B cell (primary cell): ENCODE results near the gene RAPH1. TPM values are rescaled to one million over a fixed set of nuclear protein-coding genes. Genes with fewer than 3 reads are reported as not detected.

ENCODE experiments used
- ATAC-seq: fragments of 200-7000 bp; cut with Tn5 transposase; one replicate; pipeline ENCODE4 v1.10.0; 2021; ENCODE audit warnings: low read depth, mild to moderate bottlenecking, moderate number of reproducible peaks, moderate library complexity
- CTCF ChIA-PET: fragments of 350-600 bp; sonication (Branson Sonifier 250); formaldehyde crosslinking; loops from one replicate; lab custom pipeline; 2021; ENCODE audit warnings: antibody characterized with exemption, inconsistent platforms; lab: Charles Lee
- POLR2A ChIA-PET: fragments of 350-600 bp; sonication (Branson Sonifier 250); formaldehyde crosslinking; loops from one replicate; lab custom pipeline; 2021; ENCODE audit warnings: antibody characterized with exemption; lab: Charles Lee
- DNase-seq: peaks from one replicate; pipeline ENCODE4 v3.0.0; 2013
- H2AFZ ChIP-seq: 2 replicates; pipeline ENCODE4 v1.6.1; 2012; ENCODE audit warnings: mild to moderate bottlenecking, low read depth, low read length; ENCODE audit not compliant: insufficient read depth, poor library complexity, severe bottlenecking
- H3K27ac ChIP-seq, 2 donors: 1 replicate in 1 of 2; 2 replicates in 1 of 2; pipeline ENCODE4 v1.5.1; 2012 to 2013; ENCODE audit warnings: low read length in 2 of 2, mild to moderate bottlenecking in 2 of 2, moderate library complexity in 1 of 2
- H3K27me3 ChIP-seq, 4 experiments: fragments of 200-600 bp in 1 of 4; sonication (generic) in 1 of 4; replicated peaks in 1 of 4; 1 replicate in 2 of 4; 2 replicates in 2 of 4; pipeline versions ENCODE4 v1.6.1 to v1.7.0; 2013 to 2016; ENCODE audit warnings: low read length in 3 of 4, mild to moderate bottlenecking in 2 of 4, mixed read lengths in 1 of 4, moderate library complexity in 1 of 4; ENCODE audit not compliant: insufficient read depth in 4 of 4, control insufficient read depth in 3 of 4; ENCODE audit errors: control extremely low read depth in 1 of 4
- H3K36me3 ChIP-seq, 2 experiments: replicated peaks in 1 of 2; 1 replicate in 1 of 2; 2 replicates in 1 of 2; pipeline versions ENCODE4 v1.6.1 to v1.7.1; 2013; ENCODE audit warnings: low read length in 1 of 2; ENCODE audit not compliant: insufficient read depth in 2 of 2, control insufficient read depth in 1 of 2; ENCODE audit errors: control extremely low read depth in 1 of 2, extremely low read depth in 1 of 2
- H3K4me1 ChIP-seq, 2 donors: fragments of 200-600 bp in 1 of 2; sonication (generic) in 1 of 2; 1 replicate in 1 of 2; 2 replicates in 1 of 2; pipeline versions ENCODE4 v1.5.1 to v1.6.1; 2013 to 2017; ENCODE audit warnings: low read length in 2 of 2; ENCODE audit not compliant: control insufficient read depth in 2 of 2, insufficient read depth in 2 of 2
- H3K4me2 ChIP-seq: replicated peaks from 2 replicates; pipeline ENCODE3; 2012; ENCODE audit warnings: mild to moderate bottlenecking, low read depth, low read length; ENCODE audit not compliant: poor library complexity, severe bottlenecking
- H3K4me3 ChIP-seq, 5 experiments: fragments of 200-600 bp in 1 of 5; sonication (generic) in 1 of 5; 1 replicate in 3 of 5; 2 replicates in 2 of 5; pipeline versions ENCODE4 v1.5.1 to v1.7.0; 2011 to 2016; ENCODE audit warnings: low read length in 4 of 5, mild to moderate bottlenecking in 4 of 5, low read depth in 2 of 5, control low read depth in 1 of 5, moderate library complexity in 1 of 5; ENCODE audit not compliant: insufficient read depth in 1 of 5; ENCODE audit errors: control extremely low read depth in 1 of 5, extremely low read depth in 1 of 5
- H3K79me2 ChIP-seq: fragments of 200-600 bp; sonication (generic); one replicate; pipeline ENCODE4 v1.6.0; 2016; ENCODE audit warnings: low read length; ENCODE audit not compliant: control insufficient read depth, insufficient read depth
- H3K9ac ChIP-seq: fragments of 200-600 bp; sonication (generic); 2 replicates; pipeline ENCODE4 v1.6.1; 2017; ENCODE audit warnings: mild to moderate bottlenecking, low read length, moderate library complexity
- H3K9me3 ChIP-seq, 3 donors: one replicate each; pipeline versions ENCODE4 v1.6.1 to v1.7.1; 2013; ENCODE audit warnings: low read length in 2 of 3; ENCODE audit not compliant: control insufficient read depth in 2 of 3, insufficient read depth in 1 of 3; ENCODE audit errors: control extremely low read depth in 1 of 3
- H4K20me1 ChIP-seq: 2 replicates; pipeline ENCODE4 v1.6.0; 2012; ENCODE audit warnings: mild to moderate bottlenecking, low read length; ENCODE audit not compliant: insufficient read depth, control insufficient read depth, poor library complexity, severe bottlenecking
- H3K27ac Mint-ChIP-seq: one replicate; pipeline ENCODE4 v1.8.0; 2021; ENCODE audit warnings: mixed read lengths
- H3K27me3 Mint-ChIP-seq: one replicate; pipeline ENCODE4 v1.8.0; 2021; ENCODE audit warnings: mixed read lengths
- H3K4me1 Mint-ChIP-seq: one replicate; pipeline ENCODE4 v1.8.0; 2021; ENCODE audit warnings: mixed read lengths
- H3K4me3 Mint-ChIP-seq: one replicate; pipeline ENCODE4 v1.8.0; 2021; ENCODE audit warnings: mixed read lengths
- H3K9me3 Mint-ChIP-seq: one replicate; pipeline ENCODE4 v1.8.0; 2022; ENCODE audit warnings: mixed read lengths; ENCODE audit not compliant: insufficient read depth
- EZH2 ChIP-seq: IDR thresholded peaks from 2 replicates; pipeline ENCODE4 v1.6.1; 2012; ENCODE audit warnings: borderline replicate concordance, low read depth, mild to moderate bottlenecking, moderate library complexity, low read length; ENCODE audit not compliant: insufficient read depth, poor library complexity, severe bottlenecking
- WGBS: methylation state at CpG from one replicate; pipeline ENCODE4 v1.1.5; 2013; ENCODE audit warnings: missing lambda C conversion rate; ENCODE audit not compliant: insufficient coverage; 5-methylcytosine and 5-hydroxymethylcytosine counted together
- intact Hi-C: fragments of 100-400 bp; cut with micrococcal nuclease; formaldehyde crosslinking; loops from one replicate; pipeline ENCODE4 v1.10.0; 2022
- polyA plus RNA-seq: library from polyadenylated mRNA; depleted of rRNA; stranded (reverse); fragments of >200 nt; gene quantifications from 2 replicates; pipeline ENCODE4 v1.2.3, GENCODE V29; 2012
- total RNA-seq, 2 donors: library from RNA; stranded (reverse); fragments of 120-200 nt in 1 of 2; gene quantifications; 1 replicate in 1 of 2; 2 replicates in 1 of 2; pipeline versions ENCODE4 v1.2.3 to v1.2.4, GENCODE V29; 2013 to 2022
- TF ChIP-seq, protein P1 (sequence below): fragments of 200-600 bp; IDR thresholded peaks from one replicate; pipeline ENCODE4 v1.8.0; 2022; ENCODE audit warnings: antibody characterized with exemption, mild to moderate bottlenecking

RAPH1 gene
- total and polyA plus RNA-seq, 2 donors (not counting 1 experiment from before 2014, with no cell fraction given) = 0.13 TPM; not detected in 1

DNA sequence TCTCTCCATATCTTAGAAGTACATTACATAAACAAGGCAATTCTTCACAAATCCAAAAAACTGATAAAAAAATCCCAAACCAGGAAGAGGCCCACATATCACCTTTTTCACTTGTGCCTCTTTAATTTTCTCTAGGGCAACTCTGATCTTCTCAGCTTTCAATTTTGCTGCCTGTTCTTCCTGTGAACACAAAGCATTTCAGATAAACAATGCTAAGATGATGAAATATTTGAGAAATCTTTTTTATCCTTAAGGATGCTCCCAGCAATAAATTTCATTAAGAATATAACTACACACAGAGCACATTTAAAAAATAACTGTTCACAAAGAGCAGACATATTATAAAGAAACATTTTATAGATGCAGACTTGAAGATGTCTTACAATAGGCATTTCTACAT lies 73.4 kb downstream of the RAPH1 start:
- H3K36me3 ChIP-seq = no peaks in the 10 kb centered on the region
- H4K20me1 ChIP-seq = no peaks in the 10 kb centered on the region
- Mint-ChIP-seq H3K27me3 (peaks cover 12% of the 10 kb centered on the region), H3K9me3 (no peaks in the 10 kb centered on the region), H3K27ac (no peak overlapping the region), H3K4me3 (no peak overlapping the region), H3K4me1 (no peaks in the 10 kb centered on the region)
- no peaks in the 10 kb centered on the region for H3K4me1 ChIP-seq
- TF ChIP-seq EZH2 = no peak
- TF ChIP-seq, protein P1, sequence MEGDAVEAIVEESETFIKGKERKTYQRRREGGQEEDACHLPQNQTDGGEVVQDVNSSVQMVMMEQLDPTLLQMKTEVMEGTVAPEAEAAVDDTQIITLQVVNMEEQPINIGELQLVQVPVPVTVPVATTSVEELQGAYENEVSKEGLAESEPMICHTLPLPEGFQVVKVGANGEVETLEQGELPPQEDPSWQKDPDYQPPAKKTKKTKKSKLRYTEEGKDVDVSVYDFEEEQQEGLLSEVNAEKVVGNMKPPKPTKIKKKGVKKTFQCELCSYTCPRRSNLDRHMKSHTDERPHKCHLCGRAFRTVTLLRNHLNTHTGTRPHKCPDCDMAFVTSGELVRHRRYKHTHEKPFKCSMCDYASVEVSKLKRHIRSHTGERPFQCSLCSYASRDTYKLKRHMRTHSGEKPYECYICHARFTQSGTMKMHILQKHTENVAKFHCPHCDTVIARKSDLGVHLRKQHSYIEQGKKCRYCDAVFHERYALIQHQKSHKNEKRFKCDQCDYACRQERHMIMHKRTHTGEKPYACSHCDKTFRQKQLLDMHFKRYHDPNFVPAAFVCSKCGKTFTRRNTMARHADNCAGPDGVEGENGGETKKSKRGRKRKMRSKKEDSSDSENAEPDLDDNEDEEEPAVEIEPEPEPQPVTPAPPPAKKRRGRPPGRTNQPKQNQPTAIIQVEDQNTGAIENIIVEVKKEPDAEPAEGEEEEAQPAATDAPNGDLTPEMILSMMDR = no peak
- no peaks in the 10 kb centered on the region for H3K27me3 ChIP-seq
- CTCF ChIA-PET = no interaction called here
- no peaks in the 10 kb centered on the region for H3K9me3 ChIP-seq
- intact Hi-C loops = no loop called here
- no peak overlapping the region for H2AFZ ChIP-seq
- no peaks in the 10 kb centered on the region for H3K79me2 ChIP-seq
- no peak overlapping the region for H3K4me3 ChIP-seq
- H3K27ac ChIP-seq = no peak overlapping the region
- no peak overlapping the region for H3K9ac ChIP-seq
- no peak for DNase-seq
- H3K4me2 ChIP-seq = no peak overlapping the region
- POLR2A ChIA-PET = no interaction called here
- no peak for ATAC-seq

DNA sequence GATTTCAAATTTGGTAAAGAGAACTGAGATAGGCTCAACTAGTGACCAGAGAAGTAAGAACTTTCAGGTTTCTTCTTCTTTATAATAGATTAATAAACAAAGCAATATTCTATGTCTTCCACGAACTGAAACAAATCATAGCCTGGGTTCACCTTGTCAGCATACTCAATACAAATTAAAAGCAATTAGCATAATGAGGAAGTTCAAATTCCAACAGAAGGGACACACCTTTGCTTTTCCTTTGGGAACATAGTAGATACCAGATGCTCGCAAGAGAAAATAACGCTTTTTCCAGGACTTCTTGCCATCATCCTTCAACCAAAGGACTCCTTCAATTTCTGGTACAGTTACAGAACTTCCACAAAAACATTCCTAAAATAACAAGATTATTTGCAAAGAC lies 79.9 kb downstream of the RAPH1 start:
- no peak overlapping the region for H3K4me3 ChIP-seq
- H2AFZ ChIP-seq = no peak overlapping the region
- H3K9ac ChIP-seq = no peak overlapping the region
- no peaks in the 10 kb centered on the region for H3K9me3 ChIP-seq
- POLR2A ChIA-PET = no interaction called here
- H3K79me2 ChIP-seq = no peaks in the 10 kb centered on the region
- no peak overlapping the region for H3K4me3 Mint-ChIP-seq
- H3K36me3 ChIP-seq = no peaks in the 10 kb centered on the region
- CTCF ChIA-PET = interaction anchor here (0.6 to 3.1 kb wide), 3 partner anchors 11 to 230 kb away, joined by 5 to 23 read pairs (median 6); no protein-coding TSS in a partner anchor
- no peak overlapping the region for H3K27ac ChIP-seq
- H3K27ac Mint-ChIP-seq = no peak overlapping the region
- intact Hi-C loops = no loop called here
- no peak overlapping the region for H3K4me2 ChIP-seq
- no peaks in the 10 kb centered on the region for H3K27me3 ChIP-seq
- H3K4me1 Mint-ChIP-seq = no peaks in the 10 kb centered on the region
- peaks cover 3% of the 10 kb centered on the region for H3K27me3 Mint-ChIP-seq
- H3K9me3 Mint-ChIP-seq = no peaks in the 10 kb centered on the region
- DNase-seq (no peak), ATAC-seq (no peak)
- H4K20me1 ChIP-seq = no peaks in the 10 kb centered on the region
- H3K4me1 ChIP-seq = no peaks in the 10 kb centered on the region
- no CpG with 5 or more reads among the region's 3 CpGs for WGBS
- no peak for TF ChIP-seq EZH2
- TF ChIP-seq, protein P1 = no peak
